ENCODE measurements around the gene PRAMEF12.
"Not testable (repeated sequence)": the region's sequence is repeated elsewhere in the genome, so short reads cannot be mapped to it uniquely, and the experiment has no call there.

Gene PRAMEF12

GRCh38 chr1:12771186-12771585 is 2.4 kb upstream of the PRAMEF12 start:
- DNase-seq (ENCODE audit: low spot score): no peak

- DNase-seq (ENCODE audit: low spot score): no peak
These were observed 1.0 kb upstream of the PRAMEF12 start for GRCh38 chr1:12772520-12772919.

- DNase-seq (ENCODE audit: low spot score): no peak
These were observed 1.3 kb downstream of the PRAMEF12 start for GRCh38 chr1:12774801-12775345.

GRCh38 chr1:12775443-12775842 is 1.9 kb downstream of the PRAMEF12 start:
- no peak for DNase-seq (ENCODE audit: low spot score)

GRCh38 chr1:12776801-12777557 is 3.4 kb downstream of the PRAMEF12 start:
- no peak for DNase-seq (ENCODE audit: low spot score)

- no peak for DNase-seq (ENCODE audit: low spot score)
These were observed 4.5 kb downstream of the PRAMEF12 start for GRCh38 chr1:12778061-12778460.

GRCh38 chr1:12778907-12779306 is 5.4 kb downstream of the PRAMEF12 start:
- DNase-seq (ENCODE audit: low spot score): no peak

- not testable (repeated sequence) for DNase-seq (ENCODE audit: low spot score)
These were observed 8.0 kb downstream of the PRAMEF12 start for GRCh38 chr1:12781488-12781887.

- not testable (repeated sequence) for DNase-seq (ENCODE audit: low spot score)
These were observed 10.2 kb downstream of the PRAMEF12 start for GRCh38 chr1:12783783-12784182.

GRCh38 chr1:12784729-12785128 is 11.2 kb downstream of the PRAMEF12 start:
- not testable (repeated sequence) for DNase-seq (ENCODE audit: low spot score)

- DNase-seq (ENCODE audit: low spot score): not testable (repeated sequence)
These were observed 17.6 kb downstream of the PRAMEF12 start, which contains the start of gene PRAMEF1 for GRCh38 chr1:12791097-12791496. Gene PRAMEF1, plus strand, starts transcription at chr1:12791397. Its CDS starts 1,831 bp downstream, at chr1:12793228.

GRCh38 chr1:12798911-12799310 is 25.4 kb downstream of the PRAMEF12 start:
- DNase-seq (ENCODE audit: low spot score): no peak

- no peak for DNase-seq (ENCODE audit: low spot score)
These were observed 26.2 kb downstream of the PRAMEF12 start for GRCh38 chr1:12799730-12800129.

- DNase-seq (ENCODE audit: low spot score): no peak
These were observed 36.4 kb downstream of the PRAMEF12 start for GRCh38 chr1:12809933-12810332.

- no peak for DNase-seq (ENCODE audit: low spot score)
These were observed 37.3 kb downstream of the PRAMEF12 start for GRCh38 chr1:12810691-12811408.

- no peak for DNase-seq (ENCODE audit: low spot score)
These were observed 37.9 kb downstream of the PRAMEF12 start for GRCh38 chr1:12811409-12811784.

- DNase-seq (ENCODE audit: low spot score): not testable (repeated sequence)
These were observed 45.5 kb downstream of the PRAMEF12 start for GRCh38 chr1:12819061-12819460.

All from D341Med (cell line).